ENCODE measurements around the gene CD2AP. TPM values are rescaled to one million over a fixed set of nuclear protein-coding genes. Genes with fewer than 3 reads are reported as not detected.

CD2AP gene
- total and polyA plus RNA-seq, 9 donors, result 6.9 to 40.7 (median 15.5) TPM

GRCh38 chr6:47626782-47627181 is 149.2 kb downstream of the CD2AP start:
- WGBS, 3 donors, result 44 to 94% (median 61%) methylated on average over 2 of the region's 2 CpGs
- intact Hi-C loops (cut with DNase I), result loop anchor here in 1 of 4 donors (5.0 kb wide), 1 partner anchor 156 kb away; the partner anchor contains the start of gene OPN5
- Histone ChIP-seq H3K27me3 (no peaks in the 10 kb centered on the region), H3K36me3 (no peaks in the 10 kb centered on the region), H3K4me3 (no peak overlapping the region), H3K9me3 (peaks cover 0 to 4% of the 10 kb centered on the region in 2 donors), H3K4me1 (ENCODE audit: insufficient read depth) (no peaks in the 10 kb centered on the region), H3K27ac (no peak overlapping the region)
- TF ChIP-seq POLR2A (IDR thresholded peaks at IDR 0.05), result no peak
- no peak for TF ChIP-seq CTCF (IDR thresholded peaks at IDR 0.05)
- TF ChIP-seq EP300 (IDR thresholded peaks at IDR 0.05), result no peak
- DNase-seq, result no peak

GRCh38 chr6:47628448-47629272 is 151.1 kb downstream of the CD2AP start:
- no peak overlapping the region for H3K27ac ChIP-seq

GRCh38 chr6:47629954-47630353 is 152.4 kb downstream of the CD2AP start:
- Histone ChIP-seq H3K4me1 (ENCODE audit: insufficient read depth) (no peaks in the 10 kb centered on the region), H3K4me3 (no peak overlapping the region), H3K27ac (no peak overlapping the region), H3K27me3 (no peaks in the 10 kb centered on the region), H3K9me3 (no peaks in the 10 kb centered on the region), H3K36me3 (no peaks in the 10 kb centered on the region)
- no peak for DNase-seq
- WGBS, 3 donors, result 80 to 89% (median 85%) methylated on average over 4 of the region's 4 CpGs
- intact Hi-C loops (cut with DNase I), result loop anchor here in 1 of 4 donors (5.0 kb wide), 1 partner anchor 152 kb away; the partner anchor contains the start of gene OPN5
- no peak for TF ChIP-seq CTCF (IDR thresholded peaks at IDR 0.05)
- no peak for TF ChIP-seq EP300 (IDR thresholded peaks at IDR 0.05)
- no peak for TF ChIP-seq POLR2A (IDR thresholded peaks at IDR 0.05)

More at GRCh38 chr6:47628448-47629272, 151.1 kb downstream of the CD2AP start:
- 88 to 90% (median 88%) methylated on average over 7 of the region's 7 CpGs for WGBS, 3 donors
- DNase-seq, result no peak
- Histone ChIP-seq H3K27me3 (no peaks in the 10 kb centered on the region), H3K4me1 (ENCODE audit: insufficient read depth) (no peaks in the 10 kb centered on the region), H3K4me3 (no peak overlapping the region), H3K36me3 (no peaks in the 10 kb centered on the region), H3K9me3 (no peaks in the 10 kb centered on the region)
- intact Hi-C loops (cut with DNase I), result loop anchor here in 1 of 4 donors (5.0 kb wide), 1 partner anchor 154 kb away; the partner anchor contains the start of gene OPN5
- no peak for TF ChIP-seq POLR2A (IDR thresholded peaks at IDR 0.05)
- TF ChIP-seq CTCF (IDR thresholded peaks at IDR 0.05), result no peak
- TF ChIP-seq EP300 (IDR thresholded peaks at IDR 0.05), result no peak

GRCh38 chr6:47630587-47630986 is 153.0 kb downstream of the CD2AP start:
- Histone ChIP-seq H3K36me3 (no peaks in the 10 kb centered on the region), H3K4me3 (no peak overlapping the region), H3K4me1 (ENCODE audit: insufficient read depth) (no peaks in the 10 kb centered on the region), H3K9me3 (no peaks in the 10 kb centered on the region), H3K27me3 (no peaks in the 10 kb centered on the region), H3K27ac (no peak overlapping the region)
- DNase-seq, result no peak
- intact Hi-C loops (cut with DNase I), result no loop called here
- TF ChIP-seq POLR2A (IDR thresholded peaks at IDR 0.05) (no peak), EP300 (IDR thresholded peaks at IDR 0.05) (no peak), CTCF (IDR thresholded peaks at IDR 0.05) (no peak)
- WGBS, 3 donors, result 32 to 46% (median 34%) methylated on average over 3 of the region's 3 CpGs
